CD4-positive, CD25-positive, alpha-beta regulatory T cell (primary cell): ENCODE measurements around the gene ACER3. TPM values are rescaled to one million over a fixed set of nuclear protein-coding genes. Genes with fewer than 3 reads are reported as not detected.
"Not testable (repeated sequence)": the region's sequence is repeated elsewhere in the genome, so short reads cannot be mapped to it uniquely, and the experiment has no call there.

Experiments used
- ATAC-seq, 2 donors: fragments of 150-1000 bp; cut with Tn5 transposase; one replicate each; pipeline ENCODE4 v1.10.0; 2021; ENCODE audit warnings: low read depth in 2 of 2, moderate number of reproducible peaks in 2 of 2, moderate library complexity in 1 of 2
- DNase-seq, 3 donors: peaks; one replicate each; pipeline versions ENCODE4 v3.0.0 to v3.0.0-alpha.2; 2012 to 2022; ENCODE audit warnings: mixed read lengths in 1 of 3
- H3K27ac ChIP-seq: one replicate; pipeline ENCODE4 v1.7.0; 2013; ENCODE audit warnings: mild to moderate bottlenecking, low read length; ENCODE audit not compliant: insufficient read depth, poor library complexity, severe bottlenecking
- H3K27me3 ChIP-seq: one replicate; pipeline ENCODE4 v1.7.0; 2013; ENCODE audit warnings: low read length; ENCODE audit not compliant: control insufficient read depth, insufficient read depth
- H3K36me3 ChIP-seq: one replicate; pipeline ENCODE4 v1.7.0; 2013; ENCODE audit warnings: mild to moderate bottlenecking, low read length, moderate library complexity; ENCODE audit not compliant: control insufficient read depth, insufficient read depth
- H3K4me1 ChIP-seq: 2 replicates; pipeline ENCODE4 v1.7.0; 2013; ENCODE audit warnings: mild to moderate bottlenecking, low read length; ENCODE audit not compliant: insufficient read depth, control insufficient read depth, poor library complexity, severe bottlenecking
- H3K4me3 ChIP-seq: one replicate; pipeline ENCODE4 v1.7.0; 2013; ENCODE audit warnings: low read depth, mild to moderate bottlenecking, low read length, moderate library complexity
- H3K9me3 ChIP-seq, 2 experiments: 1 replicate in 1 of 2; 2 replicates in 1 of 2; pipeline ENCODE4 v1.7.0; 2013; ENCODE audit warnings: low read length in 2 of 2, mild to moderate bottlenecking in 1 of 2, moderate library complexity in 1 of 2; ENCODE audit not compliant: control insufficient read depth in 2 of 2
- H3K27ac Mint-ChIP-seq, 3 donors: one replicate each; pipeline ENCODE4 v1.8.0; 2020 to 2022; ENCODE audit warnings: mild to moderate bottlenecking in 3 of 3, mixed read lengths in 3 of 3, moderate library complexity in 2 of 3
- H3K27me3 Mint-ChIP-seq: one replicate; pipeline ENCODE4 v1.8.0; 2022; ENCODE audit warnings: mild to moderate bottlenecking, mixed read lengths
- H3K36me3 Mint-ChIP-seq: one replicate; pipeline ENCODE4 v1.8.0; 2020; ENCODE audit warnings: mixed read lengths
- H3K4me1 Mint-ChIP-seq, 4 donors: one replicate each; pipeline ENCODE4 v1.8.0; 2020 to 2022; ENCODE audit warnings: mixed read lengths in 4 of 4, mild to moderate bottlenecking in 1 of 4
- H3K4me3 Mint-ChIP-seq, 4 donors: one replicate each; pipeline ENCODE4 v1.8.0; 2020 to 2022; ENCODE audit warnings: mild to moderate bottlenecking in 4 of 4, mixed read lengths in 4 of 4, moderate library complexity in 3 of 4
- H3K9me3 Mint-ChIP-seq, 7 donors: one replicate each; pipeline ENCODE4 v1.8.0; 2020 to 2022; ENCODE audit warnings: mixed read lengths in 7 of 7, mild to moderate bottlenecking in 3 of 7, moderate library complexity in 2 of 7
- polyA plus RNA-seq, 4 donors: library from polyadenylated mRNA; unstranded; fragments of 300-500 nt; fragmentation: Illumina TruSeq; gene quantifications; one replicate each; pipeline ENCODE4 v1.2.3, GENCODE V29; 2021
- total RNA-seq: library from RNA; stranded (reverse); gene quantifications from one replicate; pipeline ENCODE4 v1.2.3, GENCODE V29; 2022

The ACER3 gene
- total and polyA plus RNA-seq, 5 donors from 2014 or later, result 2.6 to 11.8 (median 4.4) TPM

DNA sequence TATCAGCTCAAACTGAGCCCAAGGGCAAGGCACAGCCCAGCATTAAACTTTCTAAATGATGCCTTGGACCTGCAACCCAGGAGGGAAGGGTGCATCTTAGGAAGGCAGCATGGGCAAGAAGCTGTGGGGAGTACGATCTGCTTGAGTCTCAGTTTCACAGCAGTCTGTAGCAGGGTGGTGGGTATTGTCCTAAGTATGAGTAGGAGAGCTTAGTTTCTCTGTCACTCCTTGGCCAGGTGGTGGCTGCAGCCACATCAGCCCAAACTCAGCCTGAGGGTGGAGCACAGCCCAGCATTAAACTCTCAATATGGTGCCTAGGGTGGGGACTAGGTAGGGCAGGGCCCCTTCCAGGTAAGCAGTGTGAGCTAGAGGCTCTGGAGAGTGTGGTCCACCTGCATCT is 85.5 kb downstream of the ACER3 start:
- no peak for DNase-seq
- Histone ChIP-seq H3K27me3 (no peaks in the 10 kb centered on the region), H3K9me3 (peaks cover 0 to 11% of the 10 kb centered on the region in 2 experiments), H3K27ac (no peak overlapping the region), H3K4me3 (no peak overlapping the region), H3K36me3 (peaks cover 3% of the 10 kb centered on the region), H3K4me1 (no peaks in the 10 kb centered on the region)
- Mint-ChIP-seq H3K27ac (no peak overlapping the region), H3K4me1 (peaks cover 0 to 3% (median 0%) of the 10 kb centered on the region in 4 donors), H3K4me3 (no peak overlapping the region), H3K9me3 (peaks cover 0 to 27% (median 8%) of the 10 kb centered on the region in 7 donors), H3K27me3 (peaks cover 4% of the 10 kb centered on the region), H3K36me3 (peaks cover 20% of the 10 kb centered on the region)
- ATAC-seq, result no peak

DNA sequence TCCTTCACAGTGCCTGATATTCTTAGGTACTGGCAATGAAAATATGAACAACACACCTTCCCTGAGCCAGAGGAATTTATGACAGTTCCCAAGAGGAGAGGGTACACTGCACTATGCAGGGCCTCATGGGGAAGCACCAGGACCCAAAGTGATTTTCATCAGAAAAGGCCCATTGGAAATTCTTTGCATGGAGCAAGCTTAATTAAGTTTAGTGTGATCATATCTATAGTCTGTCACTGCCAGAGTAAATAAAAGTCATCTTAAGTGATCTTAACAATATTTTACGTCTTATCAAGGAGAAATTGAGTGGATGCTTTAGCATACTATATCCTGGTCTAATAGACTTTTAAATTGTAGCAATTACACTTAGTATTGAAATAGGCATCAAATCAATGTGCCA is 86.5 kb downstream of the ACER3 start:
- Mint-ChIP-seq H3K27me3 (peaks cover 4% of the 10 kb centered on the region), H3K36me3 (peaks cover 20% of the 10 kb centered on the region)

DNA sequence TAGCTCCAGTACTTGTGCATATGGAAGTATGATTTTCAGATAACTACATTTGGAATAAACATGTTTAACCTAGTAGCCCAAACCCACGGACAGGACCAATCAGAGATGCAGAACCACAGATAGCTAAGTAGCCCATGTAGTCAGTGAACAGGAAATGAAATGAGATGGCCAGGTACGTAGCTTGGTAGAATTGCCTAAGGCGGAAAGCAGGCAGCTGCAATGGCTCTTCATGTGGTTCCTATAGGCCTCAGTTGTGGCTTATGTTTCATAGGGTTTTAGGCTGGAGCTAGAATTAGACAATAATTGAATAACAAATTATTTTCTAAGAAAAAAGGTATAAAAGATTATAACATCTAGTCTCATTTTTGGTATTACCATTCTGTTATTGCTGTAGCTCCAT is 87.1 kb downstream of the ACER3 start:
- Mint-ChIP-seq H3K27ac (no peak overlapping the region), H3K9me3 (peaks cover 0 to 21% (median 8%) of the 10 kb centered on the region in 7 donors), H3K4me1 (peaks cover 0 to 3% (median 0%) of the 10 kb centered on the region in 4 donors), H3K36me3 (peaks cover 17% of the 10 kb centered on the region), H3K27me3 (peaks cover 4% of the 10 kb centered on the region), H3K4me3 (no peak overlapping the region)
- H3K9me3 ChIP-seq, result peaks cover 0 to 11% of the 10 kb centered on the region in 2 experiments
- H3K4me1 ChIP-seq, result no peaks in the 10 kb centered on the region
- DNase-seq (peak in 1 of 3 donors; percentile 11), ATAC-seq (no peak)
- H3K27me3 ChIP-seq, result no peaks in the 10 kb centered on the region
- H3K4me3 ChIP-seq, result no peak overlapping the region
- no peak overlapping the region for H3K27ac ChIP-seq
- H3K36me3 ChIP-seq, result peaks cover 3% of the 10 kb centered on the region

More for the DNA sequence above, 86.5 kb downstream of the ACER3 start:
- Histone ChIP-seq H3K27ac (no peak overlapping the region), H3K4me1 (no peaks in the 10 kb centered on the region), H3K36me3 (peaks cover 3% of the 10 kb centered on the region), H3K4me3 (no peak overlapping the region), H3K9me3 (peaks cover 0 to 11% of the 10 kb centered on the region in 2 experiments), H3K27me3 (no peaks in the 10 kb centered on the region)
- DNase-seq, result no peak
- ATAC-seq, result no peak
- Mint-ChIP-seq H3K4me1 (peaks cover 0 to 3% (median 0%) of the 10 kb centered on the region in 4 donors), H3K27ac (no peak overlapping the region), H3K4me3 (no peak overlapping the region), H3K9me3 (peaks cover 0 to 27% (median 8%) of the 10 kb centered on the region in 7 donors)

DNA sequence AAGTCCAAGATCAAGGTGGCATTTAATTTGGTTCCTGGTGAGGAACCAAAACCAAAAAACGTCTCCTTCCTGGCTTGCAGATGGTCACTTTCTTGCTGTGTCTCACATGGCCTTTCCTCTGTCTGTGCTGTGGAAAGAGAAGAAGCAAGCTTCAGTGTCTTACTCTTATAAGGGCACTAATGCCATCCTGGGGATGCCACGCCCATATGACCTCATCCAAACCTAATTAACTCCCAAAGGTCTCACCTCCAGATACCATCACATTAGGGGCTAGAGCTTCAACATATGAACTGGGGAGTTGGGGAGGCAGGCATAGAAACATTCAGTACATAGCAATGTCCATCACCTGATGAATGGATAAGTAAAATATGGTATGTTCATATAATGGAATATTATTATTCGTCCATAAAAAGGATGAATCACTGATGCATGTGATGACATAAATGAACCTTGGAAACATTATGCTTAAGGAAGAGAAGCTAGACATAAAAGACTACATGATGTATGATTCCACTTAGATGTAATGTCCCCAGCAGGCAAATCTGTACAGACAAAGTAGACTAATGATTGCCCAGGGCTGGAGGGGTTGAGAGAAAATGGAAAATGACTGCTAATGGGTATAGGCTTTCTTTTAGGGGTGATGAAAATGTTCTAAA is 94.9 kb downstream of the ACER3 start:
- Mint-ChIP-seq H3K9me3 (peaks cover 0 to 2% (median 0%) of the 10 kb centered on the region in 7 donors), H3K4me3 (no peak overlapping the region), H3K27ac (no peak overlapping the region), H3K27me3 (no peaks in the 10 kb centered on the region), H3K4me1 (no peaks in the 10 kb centered on the region), H3K36me3 (peaks cover 18% of the 10 kb centered on the region)
- Histone ChIP-seq H3K4me1 (no peaks in the 10 kb centered on the region), H3K27me3 (no peaks in the 10 kb centered on the region), H3K9me3 (no peaks in the 10 kb centered on the region), H3K36me3 (no peaks in the 10 kb centered on the region), H3K27ac (no peak overlapping the region), H3K4me3 (no peak overlapping the region)
- ATAC-seq (no peak), DNase-seq (no peak)

DNA sequence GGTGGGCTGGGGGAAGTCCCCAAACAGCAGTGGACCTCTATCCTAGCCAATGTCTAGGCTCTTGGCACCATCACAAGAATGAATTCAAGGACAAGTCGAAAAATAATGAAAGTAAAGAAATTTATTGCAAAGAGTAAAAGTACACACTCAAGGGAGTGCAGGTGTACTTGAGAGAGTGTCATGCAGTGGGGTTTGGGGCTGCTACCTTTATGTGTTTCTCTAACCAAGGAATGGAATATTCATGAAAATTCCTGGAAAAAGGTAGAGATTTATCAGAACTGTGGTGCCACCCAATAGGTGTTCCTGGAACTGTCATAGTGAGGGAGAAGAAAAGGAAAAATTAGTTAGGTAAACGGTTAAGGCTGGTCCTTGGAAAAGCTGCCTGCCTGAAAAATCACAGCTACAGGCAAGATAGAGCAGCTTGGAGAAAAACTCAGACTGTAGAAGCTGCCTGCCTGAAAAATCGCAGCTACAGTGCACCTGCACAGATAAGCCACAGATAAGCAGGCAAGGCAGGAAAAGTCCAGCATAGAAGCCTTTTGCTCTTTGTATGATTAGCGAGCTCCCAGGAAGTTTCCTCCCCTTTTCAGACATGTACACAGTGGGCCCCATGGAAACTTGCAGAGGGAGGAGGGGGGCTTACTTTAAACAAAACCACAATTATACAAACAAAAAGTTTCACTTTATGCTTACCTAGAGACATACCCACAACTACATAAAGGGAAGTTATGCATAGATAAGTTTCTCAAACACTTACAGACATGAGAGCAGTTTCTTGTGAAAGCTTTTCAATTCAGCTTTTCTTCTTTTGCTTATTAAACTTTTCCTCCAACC is 102.1 kb downstream of the ACER3 start:
- no peaks in the 10 kb centered on the region for H3K27me3 ChIP-seq
- Mint-ChIP-seq H3K4me3 (no peak overlapping the region), H3K27me3 (no peaks in the 10 kb centered on the region), H3K4me1 (peaks cover 0 to 11% (median 1%) of the 10 kb centered on the region in 4 donors), H3K36me3 (peaks cover 17% of the 10 kb centered on the region), H3K9me3 (peaks cover 0 to 3% (median 0%) of the 10 kb centered on the region in 7 donors), H3K27ac (peak overlapping the region in 2 of 3 donors; percentile 9 to 37)
- no peak overlapping the region for H3K4me3 ChIP-seq
- H3K36me3 ChIP-seq, result no peaks in the 10 kb centered on the region
- ATAC-seq (peak in 1 of 2 donors; percentile 12), DNase-seq (peak in 1 of 3 donors; percentile 20)
- H3K9me3 ChIP-seq, result no peaks in the 10 kb centered on the region
- no peaks in the 10 kb centered on the region for H3K4me1 ChIP-seq
- H3K27ac ChIP-seq, result no peak overlapping the region

DNA sequence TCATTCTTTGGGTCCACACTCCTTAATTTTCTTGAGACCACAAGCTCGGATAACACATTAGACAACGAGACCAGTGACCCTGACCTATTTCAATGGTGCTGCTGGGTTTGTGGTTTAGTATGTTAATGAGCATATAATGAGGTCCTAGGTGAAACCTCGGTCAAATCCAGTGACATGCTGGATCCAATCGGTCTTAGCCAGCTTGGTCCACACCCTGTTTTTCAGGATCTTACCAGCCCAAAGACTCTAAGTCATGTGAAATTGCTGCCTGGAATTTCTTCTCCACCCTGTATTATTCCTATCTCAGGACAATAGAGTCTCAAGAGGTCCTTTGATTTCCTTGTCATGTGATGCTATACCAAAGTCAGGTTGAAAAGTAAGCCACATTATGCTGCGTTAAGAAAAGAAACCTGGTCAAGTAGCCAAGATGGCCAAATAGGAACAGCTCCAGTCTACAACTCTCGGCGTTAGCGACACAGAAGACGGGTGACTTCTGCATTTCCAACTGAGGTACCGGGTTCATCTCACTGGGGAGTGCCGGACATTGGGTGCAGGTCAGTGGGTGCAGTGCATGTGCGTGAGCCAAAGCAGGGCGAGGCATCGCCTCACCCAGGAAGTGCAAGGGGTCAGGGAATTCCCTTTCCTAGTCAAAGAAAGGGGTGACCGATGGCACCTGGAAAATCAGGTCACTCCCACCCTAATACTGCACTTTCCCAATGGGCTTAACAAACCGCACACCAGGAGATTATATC is 102.9 kb downstream of the ACER3 start:
- peaks cover 0 to 11% (median 1%) of the 10 kb centered on the region in 4 donors for H3K4me1 Mint-ChIP-seq
- not testable (repeated sequence) for H3K4me3 Mint-ChIP-seq, H3K4me1 ChIP-seq, H3K27ac ChIP-seq, DNase-seq, ATAC-seq, H3K27me3 ChIP-seq, H3K27me3 Mint-ChIP-seq, H3K9me3 Mint-ChIP-seq, H3K4me3 ChIP-seq, H3K9me3 ChIP-seq, H3K36me3 ChIP-seq
- H3K27ac Mint-ChIP-seq, result peak overlapping the region in 1 of 3 donors; percentile 74
- peaks cover 16% of the 10 kb centered on the region for H3K36me3 Mint-ChIP-seq

DNA sequence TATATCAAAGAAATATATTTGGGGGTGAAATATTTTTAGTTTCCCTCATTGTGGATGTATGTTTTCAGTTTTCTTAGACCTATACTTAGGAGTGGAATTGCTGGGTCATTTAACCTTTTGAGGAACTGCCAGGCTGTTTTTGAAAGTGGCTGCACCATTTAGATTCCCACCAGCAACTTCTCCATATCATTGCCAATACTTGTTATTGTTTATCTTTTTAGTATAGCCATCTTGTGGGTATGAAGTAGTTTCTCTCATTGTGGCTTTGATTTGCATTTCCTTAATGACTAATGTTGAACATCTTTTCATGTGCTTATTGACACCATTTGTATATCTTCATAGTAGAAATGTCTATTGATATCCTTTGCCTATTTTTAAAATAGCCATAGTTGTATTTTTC is 111.3 kb downstream of the ACER3 start:
- Mint-ChIP-seq H3K27me3 (no peaks in the 10 kb centered on the region), H3K27ac (no peak overlapping the region), H3K4me3 (no peak overlapping the region), H3K36me3 (peaks cover 19% of the 10 kb centered on the region), H3K4me1 (no peaks in the 10 kb centered on the region), H3K9me3 (peaks cover 4 to 20% (median 5%) of the 10 kb centered on the region in 7 donors)
- Histone ChIP-seq H3K27ac (no peak overlapping the region), H3K36me3 (no peaks in the 10 kb centered on the region), H3K27me3 (no peaks in the 10 kb centered on the region), H3K9me3 (peaks cover 0 to 3% of the 10 kb centered on the region in 2 experiments), H3K4me1 (no peaks in the 10 kb centered on the region), H3K4me3 (no peak overlapping the region)
- ATAC-seq (no peak), DNase-seq (no peak)
